Activated T-helper 2 cell treated with anti-CD3 and anti-CD28 coated beads, Interferon-gamma antibody, Interleukin-2, Interleukin-4, amounts not matched to agents 10 μg/mL and 5 μg/mL and 100 μg/mL, durations not matched to agents 14 hours and 24 hours and 36 hours (primary cell): ENCODE data around the gene SURF6. TPM values are rescaled to one million over a fixed set of nuclear protein-coding genes. Genes with fewer than 3 reads are reported as not detected.

Experiments
- DNase-seq: peaks from one replicate; pipeline ENCODE4 v3.0.0; 2021; ENCODE audit warnings: low spot score
- H3K27ac Mint-ChIP-seq: one replicate; pipeline ENCODE4 v1.8.0; 2021; ENCODE audit warnings: mixed read lengths
- H3K27me3 Mint-ChIP-seq: one replicate; pipeline ENCODE4 v1.8.0; 2021; ENCODE audit warnings: low read depth, mixed read lengths
- H3K36me3 Mint-ChIP-seq: one replicate; pipeline ENCODE4 v1.8.0; 2021; ENCODE audit warnings: low read depth, mixed read lengths
- H3K4me1 Mint-ChIP-seq: one replicate; pipeline ENCODE4 v1.8.0; 2021; ENCODE audit warnings: low read depth, mixed read lengths
- H3K4me3 Mint-ChIP-seq: one replicate; pipeline ENCODE4 v1.8.0; 2021; ENCODE audit warnings: low read depth, mild to moderate bottlenecking, moderate library complexity, mixed read lengths
- H3K9me3 Mint-ChIP-seq: one replicate; pipeline ENCODE4 v1.8.0; 2021; ENCODE audit warnings: mixed read lengths
- intact Hi-C: fragments of 100-400 bp; cut with micrococcal nuclease; formaldehyde crosslinking; loops from one replicate; pipeline ENCODE4 v1.15.1; 2023
- total RNA-seq: library from RNA; stranded (reverse); gene quantifications from 2 replicates; pipeline ENCODE4 v1.2.3, GENCODE V29; 2022

Gene SURF6
- total RNA-seq, 1 donor from 2014 or later = 24.4 TPM

GRCh38 chr9:133375116-133375723 is 39.2 kb upstream of the SURF6 start:
- H3K4me1 Mint-ChIP-seq = peaks cover 32% of the 10 kb centered on the region
- DNase-seq = no peak
- peaks cover 2% of the 10 kb centered on the region for H3K27me3 Mint-ChIP-seq
- H3K9me3 Mint-ChIP-seq = no peaks in the 10 kb centered on the region
- intact Hi-C loops = loop anchor here (10.0 kb wide), 2 partner anchors 230 to 340 kb away; partner anchors contain the start of gene GTF3C5
- H3K27ac Mint-ChIP-seq = peak overlapping the region; percentile 96
- H3K36me3 Mint-ChIP-seq = peaks cover 47% of the 10 kb centered on the region
- peak overlapping the region; percentile 87 for H3K4me3 Mint-ChIP-seq

- Mint-ChIP-seq H3K4me1 (peaks cover 37% of the 10 kb centered on the region), H3K9me3 (no peaks in the 10 kb centered on the region)
- no peak for DNase-seq
These were observed 38.7 kb upstream of the SURF6 start for GRCh38 chr9:133374612-133375115.

GRCh38 chr9:133372144-133372543 is 36.2 kb upstream of the SURF6 start:
- Mint-ChIP-seq H3K9me3 (no peaks in the 10 kb centered on the region), H3K27ac (peak overlapping the region; percentile 97), H3K36me3 (peaks cover 76% of the 10 kb centered on the region), H3K4me1 (peaks cover 50% of the 10 kb centered on the region), H3K4me3 (peak overlapping the region; percentile 81), H3K27me3 (no peaks in the 10 kb centered on the region)
- no peak for DNase-seq
- intact Hi-C loops = loop anchor here (5.0 to 10.0 kb wide), 3 partner anchors 105 to 337 kb away; partner anchors contain the start of genes GTF3C5 and SLC2A6

More at GRCh38 chr9:133374612-133375115, 38.7 kb upstream of the SURF6 start:
- H3K36me3 Mint-ChIP-seq = peaks cover 52% of the 10 kb centered on the region
- peaks cover 2% of the 10 kb centered on the region for H3K27me3 Mint-ChIP-seq
- peak overlapping the region; percentile 87 for H3K4me3 Mint-ChIP-seq
- intact Hi-C loops = loop anchor here (5.0 to 10.0 kb wide), 3 partner anchors 103 to 340 kb away; partner anchors contain the start of genes GTF3C5 and SLC2A6
- H3K27ac Mint-ChIP-seq = peak overlapping the region; percentile 96

- peak; percentile 66 for DNase-seq
- Mint-ChIP-seq H3K36me3 (peaks cover 83% of the 10 kb centered on the region), H3K4me3 (peak overlapping the region; percentile 81), H3K27ac (peak overlapping the region; percentile 97), H3K4me1 (peaks cover 53% of the 10 kb centered on the region), H3K27me3 (no peaks in the 10 kb centered on the region), H3K9me3 (no peaks in the 10 kb centered on the region)
- intact Hi-C loops = loop anchor here (1.0 to 10.0 kb wide), 7 partner anchors 15 to 336 kb away; partner anchors contain the start of genes GTF3C5, MED22, REXO4 and RPL7A
These were observed 35.3 kb upstream of the SURF6 start for GRCh38 chr9:133371261-133371711.

- DNase-seq = no peak
- Mint-ChIP-seq H3K27me3 (no peaks in the 10 kb centered on the region), H3K4me1 (peaks cover 56% of the 10 kb centered on the region), H3K4me3 (peak overlapping the region; percentile 81), H3K9me3 (no peaks in the 10 kb centered on the region), H3K27ac (peak overlapping the region; percentile 97), H3K36me3 (peaks cover 89% of the 10 kb centered on the region)
- intact Hi-C loops = loop anchor here (1.0 to 10.0 kb wide), 7 partner anchors 14 to 336 kb away; partner anchors contain the start of genes GTF3C5, MED22, REXO4 and RPL7A
These were observed 34.7 kb upstream of the SURF6 start for GRCh38 chr9:133370685-133371084.

- H3K27ac Mint-ChIP-seq = peak overlapping the region; percentile 97
- intact Hi-C loops = loop anchor here (2.0 to 10.0 kb wide), 4 partner anchors 49 to 335 kb away; partner anchors contain the start of genes GTF3C5, REXO4 and SLC2A6
- H3K27me3 Mint-ChIP-seq = no peaks in the 10 kb centered on the region
- H3K36me3 Mint-ChIP-seq = peaks cover 94% of the 10 kb centered on the region
- no peak for DNase-seq
- peak overlapping the region; percentile 81 for H3K4me3 Mint-ChIP-seq
- peaks cover 56% of the 10 kb centered on the region for H3K4me1 Mint-ChIP-seq
- no peaks in the 10 kb centered on the region for H3K9me3 Mint-ChIP-seq
These were observed 33.9 kb upstream of the SURF6 start for GRCh38 chr9:133369933-133370332.

GRCh38 chr9:133369422-133369821 is 33.4 kb upstream of the SURF6 start:
- Mint-ChIP-seq H3K4me1 (peaks cover 56% of the 10 kb centered on the region), H3K27me3 (no peaks in the 10 kb centered on the region), H3K9me3 (no peaks in the 10 kb centered on the region), H3K27ac (peak overlapping the region; percentile 97), H3K4me3 (peak overlapping the region; percentile 81), H3K36me3 (peaks cover 90% of the 10 kb centered on the region)
- intact Hi-C loops = no loop called here
- DNase-seq = no peak

GRCh38 chr9:133368249-133368881 is 32.4 kb upstream of the SURF6 start:
- intact Hi-C loops = no loop called here

GRCh38 chr9:133367778-133368177 is 31.8 kb upstream of the SURF6 start:
- intact Hi-C loops = no loop called here
- no peak overlapping the region for H3K27ac Mint-ChIP-seq
- peaks cover 49% of the 10 kb centered on the region for H3K4me1 Mint-ChIP-seq

More at GRCh38 chr9:133368249-133368881, 32.4 kb upstream of the SURF6 start:
- H3K4me3 Mint-ChIP-seq = peak overlapping the region; percentile 66
- H3K9me3 Mint-ChIP-seq = no peaks in the 10 kb centered on the region
- no peak for DNase-seq
- no peaks in the 10 kb centered on the region for H3K27me3 Mint-ChIP-seq
- H3K36me3 Mint-ChIP-seq = peaks cover 92% of the 10 kb centered on the region
- H3K27ac Mint-ChIP-seq = peak overlapping the region; percentile 71
- H3K4me1 Mint-ChIP-seq = peaks cover 55% of the 10 kb centered on the region

GRCh38 chr9:133367221-133367620 is 31.2 kb upstream of the SURF6 start:
- Mint-ChIP-seq H3K9me3 (no peaks in the 10 kb centered on the region), H3K27me3 (no peaks in the 10 kb centered on the region), H3K4me1 (peaks cover 44% of the 10 kb centered on the region), H3K36me3 (peaks cover 90% of the 10 kb centered on the region), H3K4me3 (no peak overlapping the region), H3K27ac (no peak overlapping the region)
- DNase-seq = no peak
- intact Hi-C loops = no loop called here

More at GRCh38 chr9:133367778-133368177, 31.8 kb upstream of the SURF6 start:
- Mint-ChIP-seq H3K4me3 (no peak overlapping the region), H3K9me3 (no peaks in the 10 kb centered on the region), H3K27me3 (no peaks in the 10 kb centered on the region), H3K36me3 (peaks cover 92% of the 10 kb centered on the region)
- DNase-seq = no peak

GRCh38 chr9:133366435-133366834 is 30.4 kb upstream of the SURF6 start:
- no peaks in the 10 kb centered on the region for H3K27me3 Mint-ChIP-seq
- H3K27ac Mint-ChIP-seq = no peak overlapping the region
- H3K36me3 Mint-ChIP-seq = peaks cover 91% of the 10 kb centered on the region
- intact Hi-C loops = no loop called here
- H3K9me3 Mint-ChIP-seq = no peaks in the 10 kb centered on the region
- no peak for DNase-seq
- peaks cover 42% of the 10 kb centered on the region for H3K4me1 Mint-ChIP-seq
- no peak overlapping the region for H3K4me3 Mint-ChIP-seq

- no peak overlapping the region for H3K4me3 Mint-ChIP-seq
- H3K4me1 Mint-ChIP-seq = peaks cover 39% of the 10 kb centered on the region
- H3K36me3 Mint-ChIP-seq = peaks cover 80% of the 10 kb centered on the region
- DNase-seq = no peak
- no peaks in the 10 kb centered on the region for H3K27me3 Mint-ChIP-seq
- no peak overlapping the region for H3K27ac Mint-ChIP-seq
- H3K9me3 Mint-ChIP-seq = no peaks in the 10 kb centered on the region
- intact Hi-C loops = no loop called here
These were observed 26.5 kb upstream of the SURF6 start for GRCh38 chr9:133362359-133363044.
